ENCODE measurements around the gene PDHB.

The PDHB gene

DNA sequence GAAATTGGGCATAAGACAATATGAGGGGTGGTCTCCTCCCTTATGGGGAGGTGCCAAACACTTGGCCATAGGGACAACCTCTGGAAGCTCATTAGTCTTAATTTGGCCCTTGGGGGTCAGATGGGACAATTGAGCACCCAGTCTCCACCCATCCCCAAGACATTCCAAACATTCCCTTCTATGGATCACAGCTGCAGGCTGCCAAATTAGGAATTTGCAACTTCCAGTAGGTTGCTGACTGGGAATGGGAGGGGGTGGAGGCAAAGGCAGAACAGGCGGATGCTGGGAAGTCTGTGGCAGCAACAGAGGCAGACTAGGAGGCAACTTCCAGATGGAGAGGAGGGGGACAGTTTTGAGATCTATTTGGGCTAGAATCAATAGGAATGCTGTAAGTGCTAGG is 1.4 kb upstream of the PDHB start:
- DNase-seq: no peak

DNA sequence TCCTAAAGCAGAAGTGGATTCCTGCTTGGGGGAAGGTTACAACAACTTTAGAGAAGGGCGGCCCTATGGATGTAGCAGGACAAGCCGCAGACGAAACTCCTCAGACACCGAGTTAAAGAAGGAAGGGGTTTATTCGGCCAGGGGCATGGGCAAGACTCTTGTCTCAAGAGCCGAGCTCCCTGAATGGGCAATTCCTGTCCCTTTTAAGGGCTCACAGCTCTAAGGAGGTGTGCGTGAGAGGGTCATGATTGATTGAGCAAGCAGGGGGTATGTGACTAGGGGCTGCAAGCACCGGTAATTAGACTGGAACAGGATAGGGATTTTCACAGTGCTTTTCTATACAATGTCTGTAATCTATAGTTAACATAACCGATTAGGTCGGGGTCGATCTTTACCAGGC is 879 bp upstream of the PDHB start:
- DNase-seq: no peak

DNA sequence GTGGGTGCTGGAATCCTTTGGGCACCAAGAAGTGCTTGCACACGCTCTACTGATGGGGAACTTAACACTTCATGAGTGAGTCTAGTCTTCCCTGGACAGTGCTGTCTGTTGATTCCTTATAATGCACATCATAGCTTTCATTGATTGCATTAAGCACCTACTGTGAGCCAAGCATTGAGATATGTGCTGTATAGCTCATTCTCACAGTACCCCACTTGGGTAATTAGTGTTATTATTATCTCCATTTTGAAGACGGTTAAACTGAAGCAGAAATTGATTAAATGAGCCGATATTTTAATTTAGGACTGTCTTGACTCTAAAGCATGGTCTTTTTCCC is 504 bp upstream of the PDHB start:
- no peak for DNase-seq

DNA sequence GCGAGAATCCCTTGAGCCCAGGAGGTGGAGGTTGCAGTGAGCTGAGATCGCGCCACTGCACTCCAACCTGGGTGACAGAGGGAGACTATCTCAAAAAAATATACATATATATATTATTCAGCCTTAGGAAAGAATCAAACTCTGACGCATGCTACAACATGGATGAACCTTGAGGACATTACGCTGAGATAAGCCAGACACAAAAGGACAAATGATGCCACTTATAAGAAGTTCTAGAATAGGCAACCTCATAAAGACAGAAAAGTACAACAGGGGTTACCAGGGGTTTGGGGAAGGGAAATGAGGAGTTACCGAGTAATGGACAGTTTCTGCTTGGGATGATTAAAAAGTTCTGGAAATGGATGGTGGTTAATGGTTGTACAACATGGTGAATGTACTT is 727 bp downstream of the PDHB start:
- DNase-seq: no peak

DNA sequence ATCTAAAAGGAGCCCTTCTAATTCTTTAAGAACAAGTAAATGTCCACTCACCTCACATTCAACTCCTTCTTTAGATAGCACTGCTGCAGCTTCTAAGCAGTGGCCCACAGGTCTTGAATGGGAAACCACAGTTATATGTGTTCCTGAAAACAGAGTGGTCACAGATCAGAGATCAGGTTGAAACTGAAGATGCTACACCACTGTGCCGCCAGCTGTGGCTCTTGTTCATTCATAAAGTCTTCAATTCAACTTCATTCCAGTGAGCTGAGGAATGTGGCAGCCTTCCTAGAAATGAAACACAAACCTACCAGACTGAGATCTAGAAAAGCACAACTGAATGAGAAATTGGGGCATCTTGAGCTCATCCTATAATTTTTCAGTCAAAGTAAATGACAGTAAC is 4.0 kb downstream of the PDHB start:
- no peak for DNase-seq

DNA sequence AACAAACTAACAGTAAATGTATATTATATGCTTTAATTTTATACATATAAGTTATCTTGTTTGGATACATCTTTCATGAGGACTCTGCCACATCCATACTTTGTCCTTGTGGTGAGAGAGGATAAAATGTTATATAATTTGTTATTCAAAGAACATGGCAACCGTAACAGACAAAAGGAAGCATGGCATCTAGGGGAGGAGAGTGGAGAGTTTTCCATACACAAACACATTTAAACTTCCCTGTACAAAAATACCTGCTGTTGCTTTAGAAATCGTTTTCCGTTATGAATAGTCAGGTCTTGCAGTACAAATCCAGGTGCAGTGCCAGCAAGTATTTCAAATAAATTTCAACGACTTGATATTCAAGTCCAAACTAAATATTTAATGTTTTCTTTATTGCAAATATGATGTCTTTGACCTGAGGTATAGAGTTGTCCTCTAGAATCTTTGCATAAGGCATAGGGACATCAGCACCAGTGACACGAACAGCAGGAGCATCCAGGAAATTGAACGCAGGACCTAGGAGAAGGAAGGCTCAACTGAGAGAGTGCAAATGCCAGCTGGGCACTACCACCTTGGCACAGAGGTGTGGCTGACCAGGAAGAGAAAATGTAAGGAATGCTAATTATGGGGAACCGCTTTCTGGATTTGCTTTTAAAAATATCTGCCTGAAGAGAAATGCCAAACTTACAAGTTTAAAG is 5.8 kb downstream of the PDHB start:
- no peak for DNase-seq

DNA sequence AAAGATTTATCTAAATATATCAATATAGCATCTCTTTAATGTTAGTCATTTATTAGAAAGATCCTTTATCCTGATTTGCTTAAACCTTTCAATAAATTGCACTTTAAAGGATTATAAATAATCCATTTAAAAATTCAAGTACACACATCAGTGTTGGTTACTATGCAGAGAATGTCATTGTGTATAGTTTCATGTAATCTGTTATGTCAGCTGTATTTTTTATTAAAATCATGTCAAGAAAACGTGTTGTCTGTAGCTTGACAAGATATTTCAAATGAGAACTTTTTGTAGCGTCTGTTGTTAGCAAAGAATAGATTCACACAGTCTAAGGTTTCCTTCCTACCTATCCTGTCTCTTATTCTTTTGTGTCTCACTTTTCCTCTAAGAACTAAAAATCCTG is 7.8 kb downstream of the PDHB start:
- no peak for DNase-seq

DNA sequence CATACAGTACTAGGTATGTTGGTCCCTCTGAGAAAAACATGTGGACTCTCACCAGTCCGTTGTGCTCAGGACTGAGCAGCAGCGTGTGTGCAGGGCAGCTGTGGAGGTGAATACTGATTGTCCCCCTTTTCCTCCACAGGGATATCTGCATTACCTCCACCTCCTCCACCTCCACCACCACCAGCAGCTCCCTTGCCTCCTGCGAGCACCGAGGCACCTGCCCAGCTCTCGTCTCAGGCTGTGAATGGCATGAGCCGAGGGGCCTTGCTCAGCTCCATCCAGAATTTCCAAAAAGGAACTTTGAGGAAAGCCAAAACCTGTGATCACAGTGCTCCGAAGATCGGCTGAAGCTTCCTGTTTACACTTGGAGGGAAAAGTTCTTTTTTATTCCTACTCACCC is 9.0 kb downstream of the PDHB start:
- DNase-seq: no peak

DNA sequence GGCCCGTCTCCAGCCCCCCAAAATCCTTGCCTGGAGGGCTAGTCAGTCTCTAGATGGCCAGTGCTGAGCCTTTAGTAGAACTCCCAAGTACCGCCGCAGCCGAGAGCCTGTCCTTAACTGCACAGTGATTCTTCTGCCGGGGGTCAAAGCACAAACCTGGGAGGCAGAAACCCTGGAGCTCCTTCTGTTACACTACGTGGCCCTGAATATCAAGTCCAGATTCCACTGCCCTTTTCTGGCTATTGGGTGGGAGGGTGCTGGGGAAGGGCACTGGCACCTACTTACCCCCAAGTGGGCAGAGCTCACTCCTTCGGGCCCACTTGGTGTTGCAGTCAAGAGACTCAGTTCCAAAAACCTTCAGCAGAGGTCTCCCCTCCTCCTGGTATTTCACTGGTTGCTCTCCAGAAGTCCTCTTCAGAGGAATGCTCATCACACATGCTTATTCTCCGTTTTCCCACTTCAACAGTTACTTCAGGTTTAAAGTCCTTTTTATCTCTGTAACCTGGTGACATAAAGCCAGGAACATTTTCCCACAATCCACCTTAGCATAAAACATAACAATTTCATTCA is 10.8 kb downstream of the PDHB start:
- DNase-seq: peak; percentile 38

DNA sequence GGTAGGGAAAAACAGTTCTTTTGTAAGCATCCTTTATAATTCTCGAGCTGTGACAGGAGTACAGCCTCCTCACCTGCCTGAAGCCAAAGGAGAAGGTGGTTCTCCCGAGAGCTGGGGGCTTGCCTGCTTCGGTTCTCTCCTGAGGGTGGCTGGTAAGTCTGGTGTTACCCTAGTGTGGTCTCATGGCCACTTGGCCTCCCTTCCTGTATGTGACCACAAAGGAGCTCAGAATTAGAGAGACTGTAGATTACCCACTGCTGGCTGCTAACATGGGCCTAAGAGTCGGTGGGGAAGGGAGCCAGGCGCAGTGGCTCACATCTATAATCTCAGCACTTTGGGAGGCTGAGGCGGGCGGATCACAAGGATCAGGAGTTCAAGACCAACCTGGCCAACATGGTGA is 12.6 kb downstream of the PDHB start:
- no peak for DNase-seq

DNA sequence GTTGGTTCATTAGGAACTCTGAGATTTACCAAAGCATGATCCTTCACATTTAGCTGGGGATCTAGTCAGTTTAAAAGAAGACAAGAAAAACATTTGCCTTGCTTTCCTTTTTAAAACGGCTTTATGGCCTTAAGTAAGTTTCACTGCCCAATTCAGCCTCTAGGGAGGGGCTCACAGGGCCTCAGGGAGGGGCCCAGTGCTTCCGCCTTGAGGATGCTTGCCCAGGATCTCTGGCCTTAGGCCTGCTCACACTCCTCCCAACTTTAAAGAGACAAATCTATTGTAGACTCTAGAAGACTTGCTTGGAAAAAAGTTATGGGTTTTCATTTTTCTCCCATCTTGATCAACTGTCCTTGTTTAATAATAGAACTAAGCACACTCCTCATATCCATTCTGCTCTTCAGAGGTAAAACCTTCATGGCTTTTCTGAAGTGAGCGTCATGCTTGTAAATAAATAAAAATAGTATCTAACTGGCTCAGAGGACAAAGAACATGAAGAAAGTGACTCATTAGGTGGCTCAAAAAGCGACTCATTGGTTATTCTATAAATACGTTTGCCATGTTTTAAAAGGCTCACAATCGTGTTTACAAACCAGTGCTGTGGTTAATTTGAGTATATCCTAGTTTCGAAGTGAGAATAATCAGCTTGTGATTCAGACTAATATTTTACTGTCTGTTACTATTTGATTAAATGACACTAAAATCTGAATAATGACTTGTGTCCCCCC is 13.7 kb downstream of the PDHB start:
- DNase-seq: no peak

DNA sequence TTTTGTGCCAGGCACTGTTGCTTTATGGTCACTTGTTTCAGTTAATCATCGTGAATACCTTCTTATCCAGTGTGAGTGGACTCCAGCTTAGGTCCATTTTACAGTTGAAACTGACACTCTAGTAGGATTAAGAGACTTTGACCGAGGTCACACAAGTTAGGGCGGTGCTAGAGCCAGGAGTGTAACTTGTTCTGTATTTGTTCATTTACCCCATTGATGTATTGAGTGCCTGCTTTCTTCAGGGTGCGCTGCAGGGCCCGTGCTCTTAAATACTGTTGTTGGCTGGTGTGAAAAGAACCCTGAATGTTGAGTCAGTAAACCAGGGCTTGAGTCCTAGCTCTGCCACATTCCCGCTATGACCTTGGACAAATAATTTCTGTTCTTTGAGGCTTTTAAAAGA is 15.4 kb downstream of the PDHB start:
- no peak for DNase-seq

DNA sequence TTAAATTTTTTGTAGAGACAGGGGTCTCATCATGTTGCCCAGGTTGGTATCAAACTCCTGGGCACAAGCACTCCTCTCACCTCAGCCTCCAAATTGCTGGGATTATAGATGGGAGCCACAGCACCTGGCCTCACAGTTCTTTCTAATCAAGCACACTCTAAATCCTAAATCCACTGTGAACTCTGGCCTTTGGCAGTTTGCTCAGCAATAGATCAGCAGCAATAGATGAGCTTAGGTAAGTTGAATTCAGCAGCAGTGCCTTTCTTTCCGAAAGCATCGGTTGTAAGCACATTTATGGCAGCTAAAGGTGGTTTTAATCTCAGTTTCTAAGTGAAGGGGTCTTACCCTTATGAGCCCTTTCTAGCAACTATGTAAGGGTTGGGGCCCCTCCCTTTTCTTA is 16.6 kb downstream of the PDHB start:
- DNase-seq: no peak

DNA sequence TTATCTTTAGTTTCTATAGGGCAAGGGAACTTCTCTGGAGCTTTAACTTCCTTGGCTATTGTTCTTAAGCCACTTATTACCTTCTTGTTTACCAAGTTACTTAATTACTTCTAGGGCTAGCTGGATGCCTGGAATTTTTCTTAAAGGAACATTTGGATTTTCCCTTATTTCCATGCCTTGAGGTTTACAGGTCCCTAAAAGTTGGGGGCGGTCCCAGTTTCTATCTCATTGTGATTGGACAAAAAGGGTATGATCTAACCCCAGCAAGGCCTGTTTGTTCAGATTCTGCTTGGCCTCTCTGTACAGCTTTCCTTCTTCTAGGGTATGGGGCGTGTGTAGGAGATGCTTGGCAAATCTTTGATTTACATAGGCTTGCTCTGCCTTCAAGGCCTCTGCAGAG is 17.4 kb downstream of the PDHB start:
- DNase-seq: no peak

DNA sequence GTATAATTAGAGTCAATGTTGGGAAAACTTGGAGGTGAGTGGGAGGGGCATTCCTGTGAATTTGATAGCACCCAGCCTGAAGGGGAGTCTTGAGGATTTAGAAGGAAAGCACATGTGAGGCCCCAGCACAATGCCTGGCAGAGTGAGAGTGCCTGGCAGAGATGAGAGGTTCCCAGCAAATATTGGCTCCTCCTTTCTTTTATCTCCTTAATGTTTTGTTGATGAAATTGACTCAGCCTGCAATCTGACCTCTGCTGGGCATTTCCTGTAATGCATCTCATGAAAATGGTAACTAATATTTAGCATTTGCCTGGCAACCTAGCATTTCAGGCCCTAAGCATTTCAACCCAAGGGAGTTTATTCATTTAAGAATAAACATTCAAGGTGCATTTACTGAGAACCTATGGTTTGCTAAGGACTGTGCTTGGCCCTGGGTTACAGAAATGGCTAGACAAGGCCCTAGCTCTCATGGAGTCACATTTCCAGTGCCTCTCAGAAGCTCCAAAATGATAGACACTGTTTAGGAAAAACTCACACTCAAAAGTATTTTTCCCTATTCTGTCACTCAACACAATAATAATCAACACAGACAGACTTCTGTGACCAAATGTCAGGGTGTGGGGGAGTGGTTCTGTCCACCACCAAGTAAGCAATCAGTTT is 19.0 kb downstream of the PDHB start:
- DNase-seq: peak; percentile 89

DNA sequence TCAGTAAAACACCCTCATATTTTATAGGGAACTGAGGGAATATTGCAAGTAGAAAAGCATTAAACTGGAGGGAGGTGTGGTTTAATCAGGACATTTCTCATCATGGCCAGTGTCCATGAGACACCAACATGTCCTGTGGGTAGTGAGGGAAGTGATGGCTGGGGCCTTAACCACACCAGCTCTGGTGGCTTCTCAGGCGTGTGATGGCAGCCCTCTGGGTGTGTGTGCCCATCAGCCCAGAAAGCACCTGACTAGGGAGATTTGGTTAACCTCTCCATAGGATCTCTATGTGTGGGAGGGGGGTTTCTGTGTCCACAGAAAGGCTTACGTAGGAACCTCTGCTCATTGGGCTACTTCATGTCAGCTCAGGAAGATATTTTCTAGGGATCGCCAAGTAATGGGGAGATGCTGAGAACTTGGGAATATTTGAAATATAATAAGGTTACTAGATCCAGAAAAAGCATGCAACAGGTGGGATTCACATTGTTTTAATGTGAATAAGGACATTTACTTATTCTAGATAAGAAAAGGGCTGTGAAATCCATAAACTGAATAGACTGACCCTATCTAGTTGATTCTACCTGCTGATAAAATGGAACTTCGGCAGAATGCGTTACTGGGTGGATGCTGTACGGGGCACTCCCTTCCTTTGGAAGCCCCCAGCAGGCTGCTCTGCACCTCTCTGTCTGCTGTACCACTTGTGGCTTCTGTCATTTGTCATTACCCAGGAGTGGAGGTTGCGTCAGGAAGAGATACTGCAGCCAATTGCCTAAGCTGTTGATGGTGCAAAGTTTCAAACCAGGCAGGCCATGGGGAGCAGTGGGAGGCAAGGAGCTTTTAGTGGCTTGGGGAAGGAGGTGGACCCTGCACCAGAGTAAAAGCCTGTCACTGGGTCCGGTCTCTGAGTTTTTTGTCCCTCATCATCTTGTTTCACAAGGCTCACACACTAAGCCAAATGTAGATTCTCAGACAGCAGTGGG is 21.5 kb downstream of the PDHB start:
- DNase-seq: no peak

DNA sequence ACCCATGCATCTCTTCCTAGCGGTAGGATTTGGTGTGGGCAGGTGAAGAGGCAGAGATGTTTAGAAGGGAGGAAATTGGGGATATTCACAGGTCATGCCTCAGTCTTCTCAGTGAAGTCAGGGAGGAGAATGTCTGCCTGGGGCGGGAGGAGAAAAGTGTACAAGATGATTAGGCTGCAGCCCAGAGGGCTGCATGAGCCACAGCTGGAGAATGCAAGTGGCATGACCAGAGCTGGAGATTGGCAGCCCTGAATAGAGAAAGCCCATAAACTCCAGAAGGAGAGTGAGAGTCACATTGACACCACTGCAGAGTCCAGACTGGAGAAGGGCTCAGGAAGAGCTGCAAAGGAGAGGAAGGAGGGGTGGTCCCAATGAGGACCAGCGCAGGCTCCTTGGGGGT is 22.6 kb downstream of the PDHB start:
- no peak for DNase-seq

DNA sequence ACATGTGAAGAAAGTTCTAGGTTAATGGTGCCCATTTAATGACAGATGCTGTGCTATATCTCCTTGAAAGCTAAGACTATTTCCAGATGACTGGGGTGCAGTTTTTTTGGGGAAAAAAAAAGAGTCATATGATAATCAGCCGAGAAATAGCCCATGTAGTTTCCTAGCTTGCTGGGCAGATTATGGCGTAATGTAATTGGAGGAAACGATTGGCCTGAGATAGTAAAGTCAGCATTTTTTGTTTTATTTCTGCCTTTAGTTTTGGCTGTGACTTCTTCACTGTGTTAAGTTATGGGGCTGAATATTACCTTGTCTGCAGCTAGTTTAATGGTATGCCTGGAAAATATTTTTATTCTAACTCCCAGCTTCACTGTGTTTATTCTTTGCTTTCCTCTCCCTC is 24.0 kb downstream of the PDHB start:
- no peak for DNase-seq

DNA sequence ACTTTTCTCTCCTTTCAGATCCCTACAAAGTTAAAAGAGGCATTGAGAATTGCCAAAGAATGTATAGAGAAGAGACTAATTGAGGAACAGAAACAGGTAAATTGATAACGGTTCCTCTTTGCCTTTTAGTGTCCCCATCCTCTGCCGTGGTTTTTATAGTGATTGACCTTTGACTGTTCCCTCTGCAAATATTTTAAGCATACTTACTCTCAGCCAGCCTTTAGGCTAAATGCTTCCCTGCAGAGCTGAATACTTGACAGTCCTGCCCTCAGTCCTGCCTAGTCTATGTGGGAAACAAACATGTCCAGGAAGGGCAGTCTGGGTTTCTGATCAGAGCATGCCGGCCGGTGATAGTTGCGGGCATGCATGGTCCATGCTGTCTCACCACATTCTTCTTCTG is 24.7 kb downstream of the PDHB start:
- no peak for DNase-seq

DNA sequence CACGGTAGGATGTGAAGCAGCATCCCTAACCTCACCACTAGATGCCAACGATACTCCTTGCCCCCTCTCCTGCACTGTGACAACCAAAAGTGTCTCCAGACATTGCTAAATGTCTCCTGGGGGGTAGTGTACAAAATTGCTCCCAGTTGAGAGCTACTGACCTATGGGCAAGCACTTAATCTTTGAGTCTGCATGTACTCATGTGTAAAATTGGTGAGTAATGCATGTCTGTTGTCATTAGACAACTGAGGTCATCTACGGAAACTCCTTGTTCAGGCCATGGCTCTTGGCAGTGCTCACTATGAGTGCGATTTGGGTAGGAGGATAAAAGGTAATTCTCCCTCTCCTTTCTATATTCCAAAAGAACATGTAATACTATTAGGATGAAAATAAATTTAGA is 29.2 kb downstream of the PDHB start:
- no peak for DNase-seq

DNA sequence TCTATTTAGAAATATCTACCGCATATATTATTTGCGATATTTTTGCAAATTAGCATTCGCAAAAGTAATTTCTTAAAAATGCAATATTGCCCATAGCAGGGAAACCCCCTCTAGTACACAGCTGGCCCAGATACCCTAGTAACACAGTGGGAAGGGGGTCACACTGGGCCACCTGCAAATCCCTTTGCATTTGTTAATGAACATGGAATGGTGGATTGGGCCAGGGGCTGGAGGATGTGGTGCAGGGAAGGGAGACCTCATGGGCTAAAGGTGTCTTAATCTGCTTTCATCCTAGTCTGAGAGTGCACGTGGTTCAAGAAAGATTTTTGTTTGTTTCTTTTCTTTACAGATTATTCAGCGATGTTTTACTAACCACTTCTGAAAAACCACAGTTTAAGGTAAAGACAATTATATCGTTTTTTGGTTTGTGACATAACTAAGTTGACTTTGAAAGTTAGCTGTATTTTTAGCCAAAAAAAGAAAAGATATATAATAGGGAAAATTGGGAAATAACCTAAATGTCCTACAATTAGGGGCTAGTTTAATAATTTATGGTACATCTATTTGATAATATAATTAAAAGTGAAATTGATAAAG is 30.0 kb downstream of the PDHB start:
- no peak for DNase-seq

DNA sequence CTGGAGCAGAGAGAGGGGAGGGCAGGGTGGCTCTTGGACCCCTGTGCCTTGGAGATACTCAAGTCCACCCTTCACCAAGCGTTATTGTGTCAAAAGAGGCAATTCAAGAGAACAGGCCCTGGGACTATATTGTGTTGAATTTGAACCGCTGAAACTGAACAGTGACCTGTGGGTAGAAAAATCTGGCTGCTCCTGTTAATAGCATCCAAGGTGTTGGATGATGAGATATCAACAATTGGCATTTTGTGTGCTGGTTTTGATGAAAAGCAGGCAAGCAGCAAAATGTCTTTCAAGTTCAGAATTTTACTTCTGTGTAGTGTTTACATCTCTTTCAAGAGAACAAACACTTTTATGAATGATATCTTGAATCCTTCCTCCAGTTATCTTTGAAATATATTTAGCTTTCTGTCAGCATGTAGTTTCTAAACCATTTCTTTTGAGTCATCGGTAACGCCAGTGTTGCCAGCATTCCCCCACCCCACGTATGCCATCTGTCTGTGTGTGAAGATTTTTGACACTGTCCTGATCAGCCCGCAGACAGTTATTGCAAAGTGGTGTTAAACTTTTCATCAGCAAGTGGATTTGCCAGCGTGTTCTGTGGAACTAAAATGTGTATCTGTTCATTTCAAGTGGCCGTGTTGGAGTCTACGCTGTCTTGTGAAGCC is 34.8 kb downstream of the PDHB start:
- DNase-seq: no peak
